CD4-positive, alpha-beta T cell (primary cell): Measurements from ENCODE around the gene SLC27A1. TPM values are rescaled to one million over a fixed set of nuclear protein-coding genes. Genes with fewer than 3 reads are reported as not detected.

Experiments
- ATAC-seq: fragments of 200-7000 bp; cut with Tn5 transposase; one replicate; pipeline ENCODE4 v1.10.0; 2022; ENCODE audit warnings: mild to moderate bottlenecking; ENCODE audit not compliant: poor library complexity
- CTCF ChIA-PET: fragments of 350-600 bp; sonication (Branson Sonifier 250); formaldehyde crosslinking; loops from one replicate; lab custom pipeline; 2021; ENCODE audit warnings: antibody characterized with exemption, inconsistent platforms; lab: Charles Lee
- POLR2A ChIA-PET: fragments of 350-600 bp; sonication (Branson Sonifier 250); formaldehyde crosslinking; loops from one replicate; lab custom pipeline; 2021; ENCODE audit warnings: antibody characterized with exemption, inconsistent platforms; lab: Charles Lee
- DNase-seq, 14 experiments: peaks; one replicate each; pipeline ENCODE4 v3.0.0-alpha.2; 2013 to 2020; ENCODE audit warnings: mixed read lengths in 2 of 14
- H3K27ac ChIP-seq, 2 donors: one replicate each; pipeline versions ENCODE4 v1.5.1 to v1.7.0; 2013; ENCODE audit warnings: low read length in 2 of 2, low read depth in 1 of 2, mild to moderate bottlenecking in 1 of 2
- H3K27me3 ChIP-seq, 2 experiments: 1 replicate in 1 of 2; 2 replicates in 1 of 2; pipeline versions ENCODE4 v1.6.1 to v1.7.0; 2013; ENCODE audit warnings: low read length in 2 of 2, control low read depth in 1 of 2, mild to moderate bottlenecking in 1 of 2, moderate library complexity in 1 of 2; ENCODE audit not compliant: insufficient read depth in 2 of 2, control insufficient read depth in 1 of 2
- H3K36me3 ChIP-seq: one replicate; pipeline ENCODE4 v1.6.1; 2013; ENCODE audit warnings: low read length, control low read depth; ENCODE audit not compliant: insufficient read depth
- H3K4me1 ChIP-seq: one replicate; pipeline ENCODE4 v1.6.1; 2013; ENCODE audit warnings: low read length, control low read depth; ENCODE audit not compliant: insufficient read depth
- H3K4me3 ChIP-seq: one replicate; pipeline ENCODE4 v1.5.1; 2013; ENCODE audit warnings: mild to moderate bottlenecking, low read length, moderate library complexity
- H3K9me3 ChIP-seq, 2 experiments: 1 replicate in 1 of 2; 2 replicates in 1 of 2; pipeline versions ENCODE4 v1.6.1 to v1.7.0; 2013; ENCODE audit warnings: low read length in 2 of 2, mild to moderate bottlenecking in 2 of 2, control low read depth in 1 of 2, moderate library complexity in 1 of 2; ENCODE audit not compliant: control insufficient read depth in 1 of 2, insufficient read depth in 1 of 2
- H3K27ac Mint-ChIP-seq: one replicate; pipeline ENCODE4 v1.8.0; 2020; ENCODE audit warnings: mixed read lengths
- H3K27me3 Mint-ChIP-seq: one replicate; pipeline ENCODE4 v1.8.0; 2021; ENCODE audit warnings: mixed read lengths
- H3K36me3 Mint-ChIP-seq: one replicate; pipeline ENCODE4 v1.8.0; 2021; ENCODE audit warnings: low read depth, mixed read lengths
- H3K4me1 Mint-ChIP-seq: one replicate; pipeline ENCODE4 v1.8.0; 2021; ENCODE audit warnings: low read depth, mixed read lengths
- H3K4me3 Mint-ChIP-seq: one replicate; pipeline ENCODE4 v1.8.0; 2020; ENCODE audit warnings: mild to moderate bottlenecking, mixed read lengths
- H3K9me3 Mint-ChIP-seq: one replicate; pipeline ENCODE4 v1.8.0; 2020; ENCODE audit warnings: mixed read lengths
- intact Hi-C, 2 experiments: fragments of 100-400 bp; cut with DNase I in 1 of 2; cut with micrococcal nuclease in 1 of 2; formaldehyde crosslinking; loops; one replicate each; pipeline versions ENCODE4 v1.15.1 to v1.9.0; 2023 to 2025; cut with DNase I, micrococcal nuclease
- total RNA-seq, 174 experiments: library from RNA in 2 of 174; stranded (reverse) in 2 of 174; gene quantifications; one replicate each; pipeline ENCODE4 v1.2.3 and lab custom pipeline; 2021 to 2026
- TF ChIP-seq, protein P1 (sequence below): fragments of 200-600 bp; IDR thresholded peaks from one replicate; pipeline ENCODE4 v1.8.0; 2022; ENCODE audit warnings: antibody characterized with exemption, mild to moderate bottlenecking

Gene SLC27A1
- total RNA-seq, 2 experiments from 2014 or later: 3.0 TPM

DNA sequence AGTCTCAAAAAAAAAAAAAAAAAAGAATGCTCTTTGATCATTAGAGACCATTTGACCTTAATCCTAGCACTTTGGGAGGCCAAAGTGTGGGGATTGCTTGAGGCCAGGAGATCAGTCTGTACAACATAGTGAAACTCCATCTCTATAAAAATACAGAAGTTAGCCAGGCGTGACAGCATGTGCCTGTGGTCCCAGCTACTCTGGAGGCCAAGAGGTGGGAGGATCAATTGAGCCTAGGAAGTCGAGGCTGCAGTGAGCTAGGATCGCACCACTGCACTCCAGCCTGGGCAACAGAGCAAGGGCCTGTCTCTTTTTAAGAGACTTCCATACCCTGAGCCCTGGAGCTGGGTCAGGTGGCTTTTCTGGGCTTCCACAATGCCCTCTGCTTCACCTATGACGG is 73.7 kb downstream of the SLC27A1 start:
- TF ChIP-seq, protein P1, sequence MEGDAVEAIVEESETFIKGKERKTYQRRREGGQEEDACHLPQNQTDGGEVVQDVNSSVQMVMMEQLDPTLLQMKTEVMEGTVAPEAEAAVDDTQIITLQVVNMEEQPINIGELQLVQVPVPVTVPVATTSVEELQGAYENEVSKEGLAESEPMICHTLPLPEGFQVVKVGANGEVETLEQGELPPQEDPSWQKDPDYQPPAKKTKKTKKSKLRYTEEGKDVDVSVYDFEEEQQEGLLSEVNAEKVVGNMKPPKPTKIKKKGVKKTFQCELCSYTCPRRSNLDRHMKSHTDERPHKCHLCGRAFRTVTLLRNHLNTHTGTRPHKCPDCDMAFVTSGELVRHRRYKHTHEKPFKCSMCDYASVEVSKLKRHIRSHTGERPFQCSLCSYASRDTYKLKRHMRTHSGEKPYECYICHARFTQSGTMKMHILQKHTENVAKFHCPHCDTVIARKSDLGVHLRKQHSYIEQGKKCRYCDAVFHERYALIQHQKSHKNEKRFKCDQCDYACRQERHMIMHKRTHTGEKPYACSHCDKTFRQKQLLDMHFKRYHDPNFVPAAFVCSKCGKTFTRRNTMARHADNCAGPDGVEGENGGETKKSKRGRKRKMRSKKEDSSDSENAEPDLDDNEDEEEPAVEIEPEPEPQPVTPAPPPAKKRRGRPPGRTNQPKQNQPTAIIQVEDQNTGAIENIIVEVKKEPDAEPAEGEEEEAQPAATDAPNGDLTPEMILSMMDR: no peak
- peaks cover 0 to 9% of the 10 kb centered on the region in 2 experiments for H3K9me3 ChIP-seq
- H3K36me3 ChIP-seq: no peaks in the 10 kb centered on the region
- intact Hi-C loops: no loop called here
- H3K4me1 ChIP-seq: peaks cover 10% of the 10 kb centered on the region
- H3K4me1 Mint-ChIP-seq: peaks cover 6% of the 10 kb centered on the region
- ATAC-seq (no peak), DNase-seq (no peak)
- ChIA-PET POLR2A (no interaction called here), CTCF (no interaction called here)
- H3K4me3 ChIP-seq: no peak overlapping the region
- no peak overlapping the region for H3K27ac ChIP-seq
- H3K27me3 Mint-ChIP-seq: no peaks in the 10 kb centered on the region
- no peaks in the 10 kb centered on the region for H3K27me3 ChIP-seq
- no peak overlapping the region for H3K4me3 Mint-ChIP-seq
- no peaks in the 10 kb centered on the region for H3K9me3 Mint-ChIP-seq
- no peaks in the 10 kb centered on the region for H3K36me3 Mint-ChIP-seq
- H3K27ac Mint-ChIP-seq: no peak overlapping the region

DNA sequence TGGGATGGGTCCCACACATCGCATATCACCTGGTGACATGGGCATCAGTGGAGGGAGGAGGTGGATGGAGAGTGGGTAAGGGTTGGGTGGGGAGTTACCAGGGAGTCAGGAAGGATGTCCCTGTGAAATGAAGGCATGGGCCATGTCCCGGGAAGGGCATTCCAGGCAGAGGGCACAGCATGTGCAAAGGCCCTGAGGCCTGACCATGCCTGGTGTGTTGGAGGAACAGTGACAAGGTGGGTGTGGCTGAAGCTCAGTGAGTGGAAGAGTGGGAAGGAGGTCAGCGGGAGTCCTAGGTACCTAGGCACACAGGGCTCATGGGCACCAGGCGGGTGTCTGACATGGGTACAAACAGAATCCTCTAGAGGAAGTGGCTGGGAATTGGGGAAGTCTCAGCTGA is 74.1 kb downstream of the SLC27A1 start:
- Histone ChIP-seq H3K36me3 (no peaks in the 10 kb centered on the region), H3K4me1 (peaks cover 6% of the 10 kb centered on the region), H3K4me3 (no peak overlapping the region), H3K27ac (no peak overlapping the region), H3K27me3 (no peaks in the 10 kb centered on the region), H3K9me3 (peaks cover 0 to 9% of the 10 kb centered on the region in 2 experiments)
- ChIA-PET CTCF (no interaction called here), POLR2A (no interaction called here)
- H3K36me3 Mint-ChIP-seq: no peaks in the 10 kb centered on the region
- DNase-seq (no peak), ATAC-seq (no peak)
- TF ChIP-seq, protein P1: no peak
- H3K27ac Mint-ChIP-seq: no peak overlapping the region
- H3K27me3 Mint-ChIP-seq: no peaks in the 10 kb centered on the region
- no peaks in the 10 kb centered on the region for H3K9me3 Mint-ChIP-seq
- peaks cover 5% of the 10 kb centered on the region for H3K4me1 Mint-ChIP-seq
- H3K4me3 Mint-ChIP-seq: no peak overlapping the region
- intact Hi-C loops: no loop called here

- no peak for DNase-seq
- Mint-ChIP-seq H3K9me3 (no peaks in the 10 kb centered on the region), H3K27ac (no peak overlapping the region), H3K27me3 (no peaks in the 10 kb centered on the region), H3K36me3 (no peaks in the 10 kb centered on the region), H3K4me1 (no peaks in the 10 kb centered on the region), H3K4me3 (no peak overlapping the region)
- intact Hi-C loops: no loop called here
- no peaks in the 10 kb centered on the region for H3K36me3 ChIP-seq
- H3K4me3 ChIP-seq: no peak overlapping the region
- H3K9me3 ChIP-seq: no peaks in the 10 kb centered on the region
- H3K4me1 ChIP-seq: no peaks in the 10 kb centered on the region
- ATAC-seq: no peak
- no peaks in the 10 kb centered on the region for H3K27me3 ChIP-seq
- TF ChIP-seq, protein P1: no peak
- ChIA-PET POLR2A (no interaction called here), CTCF (interaction anchor here (0.6 to 0.7 kb wide), 2 partner anchors 63 to 348 kb away, joined by 3 read pairs; no protein-coding TSS in a partner anchor)
- H3K27ac ChIP-seq: no peak overlapping the region
Observed at GRCh38 chr19:17548145-17548544, 77.8 kb downstream of the SLC27A1 start.
